Naive thymus-derived CD4-positive, alpha-beta T cell (primary cell): Measurements from ENCODE around the gene CORO2B. TPM values are rescaled to one million over a fixed set of nuclear protein-coding genes. Genes with fewer than 3 reads are reported as not detected.

Experiments used
- ATAC-seq: fragments of 150-1000 bp; cut with Tn5 transposase; 2 replicates; pipeline ENCODE4 v1.10.0; 2021; ENCODE audit warnings: mild to moderate bottlenecking, moderate library complexity
- CTCF ChIA-PET: fragments of 350-600 bp; sonication (Branson Sonifier 250); formaldehyde crosslinking; loops from one replicate; lab custom pipeline; 2021; ENCODE audit warnings: antibody characterized with exemption; lab: Charles Lee
- POLR2A ChIA-PET: fragments of 350-600 bp; sonication (Branson Sonifier 250); formaldehyde crosslinking; loops from one replicate; lab custom pipeline; 2021; ENCODE audit warnings: antibody characterized with exemption, inconsistent platforms; lab: Charles Lee
- DNase-seq, 9 donors: peaks; one replicate each; pipeline versions ENCODE4 v3.0.0 to v3.0.0-alpha.2; 2020 to 2022; ENCODE audit warnings: mixed read lengths in 1 of 9
- H3K27ac ChIP-seq: one replicate; pipeline ENCODE4 v1.7.0; 2013; ENCODE audit warnings: mild to moderate bottlenecking, low read depth, low read length, moderate library complexity
- H3K27me3 ChIP-seq, 2 donors: one replicate each; pipeline ENCODE4 v1.7.0; 2013; ENCODE audit warnings: low read length in 2 of 2, mild to moderate bottlenecking in 2 of 2, moderate library complexity in 2 of 2; ENCODE audit not compliant: control insufficient read depth in 2 of 2, insufficient read depth in 2 of 2
- H3K36me3 ChIP-seq, 3 experiments: 1 replicate in 2 of 3; 2 replicates in 1 of 3; pipeline ENCODE4 v1.7.0; 2013; ENCODE audit warnings: low read length in 3 of 3, mild to moderate bottlenecking in 3 of 3, moderate library complexity in 1 of 3; ENCODE audit not compliant: insufficient read depth in 3 of 3, control insufficient read depth in 2 of 3
- H3K4me1 ChIP-seq, 2 donors: one replicate each; pipeline ENCODE4 v1.7.0; 2013; ENCODE audit warnings: low read length in 2 of 2, mild to moderate bottlenecking in 2 of 2, moderate library complexity in 1 of 2; ENCODE audit not compliant: control insufficient read depth in 2 of 2, insufficient read depth in 2 of 2
- H3K4me3 ChIP-seq: 2 replicates; pipeline ENCODE4 v1.7.0; 2013; ENCODE audit warnings: mild to moderate bottlenecking, low read length
- H3K9me3 ChIP-seq, 3 experiments: 1 replicate in 2 of 3; 2 replicates in 1 of 3; pipeline ENCODE4 v1.7.0; 2013; ENCODE audit warnings: low read length in 3 of 3; ENCODE audit not compliant: control insufficient read depth in 2 of 3
- H3K27ac Mint-ChIP-seq, 9 donors: one replicate each; pipeline ENCODE4 v1.8.0; 2020 to 2022; ENCODE audit warnings: mixed read lengths in 9 of 9, mild to moderate bottlenecking in 8 of 9, moderate library complexity in 5 of 9, inconsistent platforms in 2 of 9
- H3K27me3 Mint-ChIP-seq, 5 donors: one replicate each; pipeline ENCODE4 v1.8.0; 2021 to 2022; ENCODE audit warnings: mixed read lengths in 5 of 5, mild to moderate bottlenecking in 1 of 5
- H3K36me3 Mint-ChIP-seq, 5 donors: one replicate each; pipeline ENCODE4 v1.8.0; 2020 to 2022; ENCODE audit warnings: mixed read lengths in 5 of 5, mild to moderate bottlenecking in 3 of 5, inconsistent platforms in 1 of 5
- H3K4me1 Mint-ChIP-seq, 7 donors: one replicate each; pipeline ENCODE4 v1.8.0; 2020 to 2022; ENCODE audit warnings: mixed read lengths in 7 of 7, mild to moderate bottlenecking in 3 of 7, inconsistent platforms in 1 of 7
- H3K4me3 Mint-ChIP-seq, 10 donors: one replicate each; pipeline ENCODE4 v1.8.0; 2020 to 2022; ENCODE audit warnings: mild to moderate bottlenecking in 10 of 10, mixed read lengths in 10 of 10, moderate library complexity in 6 of 10, inconsistent platforms in 2 of 10
- H3K9me3 Mint-ChIP-seq, 11 donors: one replicate each; pipeline ENCODE4 v1.8.0; 2020 to 2022; ENCODE audit warnings: mixed read lengths in 11 of 11, mild to moderate bottlenecking in 4 of 11, inconsistent platforms in 1 of 11, moderate library complexity in 1 of 11
- intact Hi-C, 2 donors: fragments of 100-400 bp; cut with micrococcal nuclease; formaldehyde crosslinking; loops; one replicate each; pipeline ENCODE4 v1.15.1; 2023
- polyA plus RNA-seq, 2 donors: library from polyadenylated mRNA; unstranded; fragments of 300-500 nt; fragmentation: Illumina TruSeq; gene quantifications; one replicate each; pipeline ENCODE4 v1.2.3, GENCODE V29; 2021
- total RNA-seq, 6 experiments: library from RNA in 5 of 6; stranded (reverse) in 5 of 6; gene quantifications; 1 replicate in 5 of 6; 2 replicates in 1 of 6; pipeline ENCODE4 v1.2.3 and lab custom pipeline; 2021 to 2026

Gene CORO2B
- total and polyA plus RNA-seq, 7 experiments from 2014 or later: 0.15 TPM; not detected in 6

DNA sequence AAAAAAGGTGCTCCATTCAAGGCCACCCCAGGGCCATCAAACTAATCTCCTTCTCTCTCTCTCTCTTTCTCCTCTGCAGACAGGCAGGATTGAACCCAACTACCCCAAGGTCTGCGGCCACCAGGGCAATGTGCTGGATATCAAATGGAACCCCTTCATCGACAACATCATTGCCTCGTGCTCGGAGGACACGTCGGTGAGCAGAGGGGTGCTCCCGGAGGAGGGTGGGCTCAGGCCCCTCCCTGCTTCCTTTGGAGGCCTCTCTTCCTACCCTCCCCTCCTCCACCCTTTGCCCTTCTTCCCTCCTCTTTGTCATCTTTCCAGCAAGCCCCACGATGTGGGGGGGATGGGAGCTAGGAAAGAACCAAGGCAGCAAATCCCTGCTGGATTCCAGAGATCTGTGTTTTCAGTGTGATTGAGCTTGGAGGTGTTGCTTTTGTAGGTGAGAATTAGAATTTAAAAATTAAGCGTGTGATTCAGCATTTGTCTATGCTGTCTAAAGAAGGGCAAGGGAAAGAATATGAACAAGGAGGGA lies 116.3 kb downstream of the CORO2B start:
- no peaks in the 10 kb centered on the region for H3K36me3 ChIP-seq
- Mint-ChIP-seq H3K4me3 (no peak overlapping the region), H3K27me3 (peaks cover 0 to 14% (median 4%) of the 10 kb centered on the region in 5 donors), H3K4me1 (peaks cover 8 to 21% (median 14%) of the 10 kb centered on the region in 7 donors), H3K9me3 (peaks cover 0 to 3% (median 0%) of the 10 kb centered on the region in 11 donors), H3K27ac (no peak overlapping the region), H3K36me3 (no peaks in the 10 kb centered on the region)
- H3K4me3 ChIP-seq: no peak overlapping the region
- no peaks in the 10 kb centered on the region for H3K9me3 ChIP-seq
- H3K4me1 ChIP-seq: peaks cover 0 to 6% of the 10 kb centered on the region in 2 donors
- ATAC-seq: no peak
- no peak for DNase-seq
- CTCF ChIA-PET: no interaction called here
- H3K27ac ChIP-seq: no peak overlapping the region
- H3K27me3 ChIP-seq: no peaks in the 10 kb centered on the region
- POLR2A ChIA-PET: no interaction called here
- intact Hi-C loops: no loop called here

GRCh38 chr15:68696414-68697363 lies 117.9 kb downstream of the CORO2B start:
- Histone ChIP-seq H3K4me1 (peaks cover 0 to 6% of the 10 kb centered on the region in 2 donors), H3K9me3 (no peaks in the 10 kb centered on the region), H3K4me3 (no peak overlapping the region), H3K27ac (no peak overlapping the region), H3K36me3 (no peaks in the 10 kb centered on the region), H3K27me3 (no peaks in the 10 kb centered on the region)
- DNase-seq: no peak
- Mint-ChIP-seq H3K27me3 (peaks cover 0 to 17% (median 4%) of the 10 kb centered on the region in 5 donors), H3K9me3 (peaks cover 0 to 3% (median 0%) of the 10 kb centered on the region in 11 donors), H3K36me3 (no peaks in the 10 kb centered on the region), H3K4me1 (peaks cover 8 to 21% (median 14%) of the 10 kb centered on the region in 7 donors), H3K27ac (no peak overlapping the region), H3K4me3 (no peak overlapping the region)
- POLR2A ChIA-PET: no interaction called here
- intact Hi-C loops: no loop called here
- ATAC-seq: no peak
- CTCF ChIA-PET: no interaction called here

DNA sequence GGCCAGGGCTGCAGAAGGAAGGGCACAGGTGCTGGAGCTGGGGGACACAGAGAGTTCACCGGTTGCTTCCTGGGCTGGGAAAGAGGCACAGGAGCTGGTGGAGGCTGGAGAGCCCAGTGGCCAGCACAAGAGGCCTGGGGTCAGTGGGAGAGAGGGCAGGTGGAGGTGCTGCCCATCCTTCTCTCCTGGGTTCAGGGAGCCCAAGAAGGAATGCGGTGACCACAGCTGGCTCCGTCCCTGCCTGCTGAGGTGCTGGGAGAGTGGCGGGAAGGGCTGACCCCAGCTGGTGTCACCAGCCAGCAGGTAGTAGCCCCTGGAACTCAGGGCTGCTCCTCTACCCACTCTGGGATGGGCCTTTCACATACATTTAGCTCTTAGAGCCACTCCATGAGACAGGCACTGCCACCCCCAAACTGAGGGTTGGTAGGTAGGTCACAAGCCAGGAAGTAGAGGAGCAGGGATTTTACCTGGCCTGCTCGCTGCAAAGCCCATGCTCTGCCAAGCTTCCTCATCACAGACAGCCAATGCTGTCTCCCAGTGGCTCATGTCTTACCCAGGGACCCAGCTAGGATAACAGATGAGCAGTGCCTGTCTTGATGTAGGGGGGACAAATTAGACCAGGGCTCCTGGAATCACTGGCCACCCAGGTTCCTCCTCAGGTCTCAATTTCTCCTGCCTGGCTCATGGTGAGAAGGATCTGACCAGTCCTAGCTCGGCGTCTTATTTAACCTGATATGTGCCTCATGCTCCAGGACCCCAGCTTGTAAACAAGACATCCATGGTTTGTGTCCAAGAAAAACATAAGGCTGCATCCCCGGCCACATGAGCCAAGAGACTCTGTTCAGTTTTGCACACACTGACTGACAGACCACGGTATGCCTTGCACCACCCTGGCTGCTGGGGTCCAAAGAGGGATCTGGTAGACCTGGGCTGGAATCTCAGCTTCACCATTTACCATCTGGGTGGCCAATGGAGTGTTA lies 119.2 kb downstream of the CORO2B start:
- no peaks in the 10 kb centered on the region for H3K36me3 ChIP-seq
- H3K27me3 ChIP-seq: no peaks in the 10 kb centered on the region
- no peak overlapping the region for H3K27ac ChIP-seq
- Mint-ChIP-seq H3K9me3 (peaks cover 0 to 3% (median 0%) of the 10 kb centered on the region in 11 donors), H3K27me3 (peaks cover 0 to 17% (median 4%) of the 10 kb centered on the region in 5 donors), H3K36me3 (no peaks in the 10 kb centered on the region), H3K4me1 (peaks cover 6 to 17% (median 10%) of the 10 kb centered on the region in 7 donors), H3K27ac (no peak overlapping the region), H3K4me3 (no peak overlapping the region)
- DNase-seq (no peak), ATAC-seq (no peak)
- peaks cover 0 to 6% of the 10 kb centered on the region in 2 donors for H3K4me1 ChIP-seq
- no peak overlapping the region for H3K4me3 ChIP-seq
- POLR2A ChIA-PET: no interaction called here
- CTCF ChIA-PET: interaction anchor here (0.9 kb wide), 1 partner anchor 227 kb away, joined by 3 read pairs; no protein-coding TSS in a partner anchor
- intact Hi-C loops: no loop called here
- no peaks in the 10 kb centered on the region for H3K9me3 ChIP-seq

GRCh38 chr15:68698708-68699107 lies 119.9 kb downstream of the CORO2B start:
- no peaks in the 10 kb centered on the region for H3K27me3 ChIP-seq
- no peak overlapping the region for H3K4me3 ChIP-seq
- Mint-ChIP-seq H3K4me3 (no peak overlapping the region), H3K36me3 (no peaks in the 10 kb centered on the region), H3K27ac (no peak overlapping the region), H3K27me3 (peaks cover 0 to 17% (median 7%) of the 10 kb centered on the region in 5 donors), H3K4me1 (peaks cover 0 to 10% (median 4%) of the 10 kb centered on the region in 7 donors), H3K9me3 (peaks cover 0 to 3% (median 0%) of the 10 kb centered on the region in 11 donors)
- H3K4me1 ChIP-seq: no peaks in the 10 kb centered on the region
- H3K9me3 ChIP-seq: no peaks in the 10 kb centered on the region
- CTCF ChIA-PET: interaction anchor here (0.9 kb wide), 1 partner anchor 226 kb away, joined by 3 read pairs; no protein-coding TSS in a partner anchor
- no peak for DNase-seq
- H3K36me3 ChIP-seq: no peaks in the 10 kb centered on the region
- intact Hi-C loops: no loop called here
- ATAC-seq: no peak
- H3K27ac ChIP-seq: no peak overlapping the region
- POLR2A ChIA-PET: no interaction called here

GRCh38 chr15:68699124-68699880 lies 120.5 kb downstream of the CORO2B start:
- H3K4me3 ChIP-seq: no peak overlapping the region
- H3K27me3 ChIP-seq: no peaks in the 10 kb centered on the region
- Mint-ChIP-seq H3K27ac (no peak overlapping the region), H3K36me3 (no peaks in the 10 kb centered on the region), H3K4me3 (no peak overlapping the region), H3K27me3 (peaks cover 0 to 17% (median 9%) of the 10 kb centered on the region in 5 donors), H3K9me3 (peaks cover 0 to 3% (median 0%) of the 10 kb centered on the region in 11 donors), H3K4me1 (peaks cover 0 to 5% (median 0%) of the 10 kb centered on the region in 7 donors)
- no peak for ATAC-seq
- no peak for DNase-seq
- POLR2A ChIA-PET: no interaction called here
- H3K27ac ChIP-seq: no peak overlapping the region
- H3K4me1 ChIP-seq: no peaks in the 10 kb centered on the region
- CTCF ChIA-PET: no interaction called here
- no peaks in the 10 kb centered on the region for H3K9me3 ChIP-seq
- no peaks in the 10 kb centered on the region for H3K36me3 ChIP-seq
- intact Hi-C loops: no loop called here
